ENCODE data around the gene IVL.

IVL gene

GRCh38 chr1:152917794-152918193, 9.4 kb downstream of the IVL start:
- DNase-seq (ENCODE audit: low read depth): no peak
- TF ChIP-seq CTCF (IDR thresholded peaks at IDR 0.05; ENCODE audit: control insufficient read depth, insufficient read depth, low read depth, low read length, missing control alignments): no peak
- H3K4me3 ChIP-seq (ENCODE audit: control insufficient read depth, low read depth, low read length): no peak overlapping the region

- no peak for TF ChIP-seq CTCF (IDR thresholded peaks at IDR 0.05; ENCODE audit: control insufficient read depth, insufficient read depth, low read depth, low read length, missing control alignments)
- H3K4me3 ChIP-seq (ENCODE audit: control insufficient read depth, low read depth, low read length): no peak overlapping the region
These were observed 10.7 kb downstream of the IVL start for GRCh38 chr1:152919071-152919470.

GRCh38 chr1:152924191-152924590, 15.8 kb downstream of the IVL start:
- TF ChIP-seq CTCF (IDR thresholded peaks at IDR 0.05; ENCODE audit: control insufficient read depth, insufficient read depth, low read depth, low read length, missing control alignments): no peak
- no peak for DNase-seq (ENCODE audit: low read depth)
- H3K4me3 ChIP-seq (ENCODE audit: control insufficient read depth, low read depth, low read length): no peak overlapping the region

More at GRCh38 chr1:152919071-152919470, 10.7 kb downstream of the IVL start:
- DNase-seq (ENCODE audit: low read depth): no peak

- DNase-seq (ENCODE audit: low read depth): no peak
- H3K4me3 ChIP-seq (ENCODE audit: control insufficient read depth, low read depth, low read length): no peak overlapping the region
- peak; percentile 29 for TF ChIP-seq CTCF (IDR thresholded peaks at IDR 0.05; ENCODE audit: control insufficient read depth, insufficient read depth, low read depth, low read length, missing control alignments)
These were observed 17.7 kb downstream of the IVL start for GRCh38 chr1:152926091-152926490.

GRCh38 chr1:152928671-152929070, 20.3 kb downstream of the IVL start:
- H3K4me3 ChIP-seq (ENCODE audit: control insufficient read depth, low read depth, low read length): no peak overlapping the region
- no peak for DNase-seq (ENCODE audit: low read depth)
- no peak for TF ChIP-seq CTCF (IDR thresholded peaks at IDR 0.05; ENCODE audit: control insufficient read depth, insufficient read depth, low read depth, low read length, missing control alignments)

- no peak for DNase-seq (ENCODE audit: low read depth)
- H3K4me3 ChIP-seq (ENCODE audit: control insufficient read depth, low read depth, low read length): no peak overlapping the region
- no peak for TF ChIP-seq CTCF (IDR thresholded peaks at IDR 0.05; ENCODE audit: control insufficient read depth, insufficient read depth, low read depth, low read length, missing control alignments)
These were observed 23.9 kb downstream of the IVL start for GRCh38 chr1:152932170-152932811.

Measured in AG09309 (cell line).